Measurements from ENCODE around the gene KLB. TPM values are rescaled to one million over a fixed set of nuclear protein-coding genes. Genes with fewer than 3 reads are reported as not detected.

KLB gene
- total RNA-seq, 4 donors from 2014 or later = under 0.01 TPM; not detected in 3

DNA sequence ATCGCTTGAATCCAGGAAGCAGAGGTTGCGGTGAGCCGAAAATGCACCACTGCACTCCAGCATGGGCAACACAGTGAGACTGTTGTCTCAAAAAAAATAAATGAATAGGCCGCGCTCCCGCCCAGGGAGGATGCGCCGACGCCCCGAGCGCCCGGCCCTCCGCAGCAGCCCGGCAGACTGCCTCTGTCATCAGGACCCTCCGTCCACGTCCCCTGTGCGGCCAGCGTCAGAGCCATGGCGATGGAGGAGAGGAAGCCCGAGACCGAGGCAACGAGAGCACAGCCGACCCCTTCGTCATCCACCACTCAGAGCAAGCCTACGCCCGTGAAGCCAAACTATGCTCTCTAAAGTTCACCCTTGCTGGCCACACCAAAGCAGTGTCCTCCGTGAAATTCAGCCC is 73.5 kb downstream of the KLB start:
- TF ChIP-seq POLR2AphosphoS5 (IDR thresholded peaks at IDR 0.05) (no peak), POLR2A (IDR thresholded peaks at IDR 0.05; ENCODE audit: low read depth) (no peak), EP300 (IDR thresholded peaks at IDR 0.05) (no peak)
- TF ChIP-seq, protein P1, sequence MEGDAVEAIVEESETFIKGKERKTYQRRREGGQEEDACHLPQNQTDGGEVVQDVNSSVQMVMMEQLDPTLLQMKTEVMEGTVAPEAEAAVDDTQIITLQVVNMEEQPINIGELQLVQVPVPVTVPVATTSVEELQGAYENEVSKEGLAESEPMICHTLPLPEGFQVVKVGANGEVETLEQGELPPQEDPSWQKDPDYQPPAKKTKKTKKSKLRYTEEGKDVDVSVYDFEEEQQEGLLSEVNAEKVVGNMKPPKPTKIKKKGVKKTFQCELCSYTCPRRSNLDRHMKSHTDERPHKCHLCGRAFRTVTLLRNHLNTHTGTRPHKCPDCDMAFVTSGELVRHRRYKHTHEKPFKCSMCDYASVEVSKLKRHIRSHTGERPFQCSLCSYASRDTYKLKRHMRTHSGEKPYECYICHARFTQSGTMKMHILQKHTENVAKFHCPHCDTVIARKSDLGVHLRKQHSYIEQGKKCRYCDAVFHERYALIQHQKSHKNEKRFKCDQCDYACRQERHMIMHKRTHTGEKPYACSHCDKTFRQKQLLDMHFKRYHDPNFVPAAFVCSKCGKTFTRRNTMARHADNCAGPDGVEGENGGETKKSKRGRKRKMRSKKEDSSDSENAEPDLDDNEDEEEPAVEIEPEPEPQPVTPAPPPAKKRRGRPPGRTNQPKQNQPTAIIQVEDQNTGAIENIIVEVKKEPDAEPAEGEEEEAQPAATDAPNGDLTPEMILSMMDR (IDR thresholded peaks at IDR 0.05) = no peak
- Histone ChIP-seq H3K4me3 (no peak overlapping the region), H3K4me1 (no peaks in the 10 kb centered on the region), H3K27ac (replicated peaks in 1 of 4) (no peak overlapping the region), H3K27me3 (no peaks in the 10 kb centered on the region), H3K9me3 (no peaks in the 10 kb centered on the region), H3K36me3 (peaks cover 0 to 23% (median 18%) of the 10 kb centered on the region in 4 donors)
- WGBS = 91% methylated on average over 13 of the region's 27 CpGs
- intact Hi-C loops (cut with DNase I) = no loop called here
- DNase-seq (ENCODE audit: extremely low spot score) = no peak

- H3K4me1 ChIP-seq = no peaks in the 10 kb centered on the region
- H3K27me3 ChIP-seq = no peaks in the 10 kb centered on the region
- H3K4me3 ChIP-seq = no peak overlapping the region
- intact Hi-C loops (cut with DNase I) = no loop called here
- WGBS = 75% methylated on average over 18 of the region's 21 CpGs
- no peaks in the 10 kb centered on the region for H3K9me3 ChIP-seq
- H3K27ac ChIP-seq (replicated peaks in 1 of 4) = no peak overlapping the region
- DNase-seq (ENCODE audit: extremely low spot score) = no peak
- TF ChIP-seq POLR2AphosphoS5 (IDR thresholded peaks at IDR 0.05) = no peak
- TF ChIP-seq, protein P1 (IDR thresholded peaks at IDR 0.05) = no peak
- no peak for TF ChIP-seq POLR2A (IDR thresholded peaks at IDR 0.05; ENCODE audit: low read depth)
- no peak for TF ChIP-seq EP300 (IDR thresholded peaks at IDR 0.05)
- peaks cover 0 to 22% (median 14%) of the 10 kb centered on the region in 4 donors for H3K36me3 ChIP-seq
These were observed 74.4 kb downstream of the KLB start for GRCh38 chr4:39480902-39481695.

GRCh38 chr4:39484582-39485272 is 78.0 kb downstream of the KLB start:
- 86% methylated on average over 4 of the region's 6 CpGs for WGBS
- TF ChIP-seq POLR2A (IDR thresholded peaks at IDR 0.05; ENCODE audit: low read depth) = no peak
- no peak for TF ChIP-seq POLR2AphosphoS5 (IDR thresholded peaks at IDR 0.05)
- TF ChIP-seq, protein P1 (IDR thresholded peaks at IDR 0.05) = no peak
- no peak for TF ChIP-seq EP300 (IDR thresholded peaks at IDR 0.05)
- intact Hi-C loops (cut with DNase I) = no loop called here

GRCh38 chr4:39486221-39486804 is 79.6 kb downstream of the KLB start:
- H3K36me3 ChIP-seq = no peaks in the 10 kb centered on the region
- TF ChIP-seq, protein P1 (IDR thresholded peaks at IDR 0.05) = no peak
- TF ChIP-seq EP300 (IDR thresholded peaks at IDR 0.05) (no peak), POLR2AphosphoS5 (IDR thresholded peaks at IDR 0.05) (no peak), POLR2A (IDR thresholded peaks at IDR 0.05; ENCODE audit: low read depth) (no peak)
- no peak overlapping the region for H3K27ac ChIP-seq (replicated peaks in 1 of 4)
- intact Hi-C loops (cut with DNase I) = no loop called here
- H3K4me1 ChIP-seq = no peaks in the 10 kb centered on the region
- H3K4me3 ChIP-seq = no peak overlapping the region
- DNase-seq (ENCODE audit: extremely low spot score) = no peak
- no peaks in the 10 kb centered on the region for H3K9me3 ChIP-seq
- no peaks in the 10 kb centered on the region for H3K27me3 ChIP-seq
- WGBS = 82% methylated on average over 10 of the region's 10 CpGs

More at GRCh38 chr4:39484582-39485272, 78.0 kb downstream of the KLB start:
- Histone ChIP-seq H3K27ac (replicated peaks in 1 of 4) (no peak overlapping the region), H3K4me3 (no peak overlapping the region), H3K9me3 (no peaks in the 10 kb centered on the region), H3K36me3 (no peaks in the 10 kb centered on the region), H3K27me3 (no peaks in the 10 kb centered on the region), H3K4me1 (no peaks in the 10 kb centered on the region)
- no peak for DNase-seq (ENCODE audit: extremely low spot score)
